ENCODE data around the gene EXTL2.

- TF ChIP-seq CTCF (IDR thresholded peaks at IDR 0.05) (no peak), POLR2A (IDR thresholded peaks at IDR 0.05) (no peak)
These were observed 14.4 kb upstream of the EXTL2 start for GRCh38 chr1:100909018-100909417.

All from right lobe of liver (tissue), 4 donors.